ENCODE measurements around the gene GUCY1B1.

- TF ChIP-seq CTCF (IDR thresholded peaks at IDR 0.05) (no peak), POLR2A (IDR thresholded peaks at IDR 0.05) (no peak), EP300 (IDR thresholded peaks at IDR 0.05) (no peak)
These were observed 46.0 kb upstream of the GUCY1B1 start for GRCh38 chr4:155712846-155713245.
